Activated CD4-positive, alpha-beta memory T cell treated with anti-CD3 and anti-CD28 coated beads for 36 hours (primary cell): ENCODE data around the gene ST8SIA5. TPM values are rescaled to one million over a fixed set of nuclear protein-coding genes. Genes with fewer than 3 reads are reported as not detected.

Experiments
- CTCF ChIA-PET: fragments of 350-600 bp; sonication (Branson Sonifier 250); formaldehyde crosslinking; loops from one replicate; lab custom pipeline; 2021; ENCODE audit warnings: antibody characterized with exemption, inconsistent platforms; lab: Charles Lee
- POLR2A ChIA-PET: fragments of 350-600 bp; sonication (Branson Sonifier 250); formaldehyde crosslinking; loops from one replicate; lab custom pipeline; 2021; ENCODE audit warnings: antibody characterized with exemption; lab: Charles Lee
- DNase-seq: peaks from one replicate; pipeline ENCODE4 v3.0.0-alpha.2; 2020
- H3K27ac Mint-ChIP-seq: one replicate; pipeline ENCODE4 v1.8.0; 2021; ENCODE audit warnings: mixed read lengths
- H3K27me3 Mint-ChIP-seq: one replicate; pipeline ENCODE4 v1.8.0; 2021; ENCODE audit warnings: mixed read lengths
- H3K36me3 Mint-ChIP-seq: one replicate; pipeline ENCODE4 v1.8.0; 2021; ENCODE audit warnings: mixed read lengths
- H3K4me1 Mint-ChIP-seq: one replicate; pipeline ENCODE4 v1.8.0; 2021; ENCODE audit warnings: low read depth, mixed read lengths
- H3K4me3 Mint-ChIP-seq: one replicate; pipeline ENCODE4 v1.8.0; 2021; ENCODE audit warnings: mild to moderate bottlenecking, mixed read lengths
- H3K9me3 Mint-ChIP-seq: one replicate; pipeline ENCODE4 v1.8.0; 2021; ENCODE audit warnings: mixed read lengths
- intact Hi-C: fragments of 100-400 bp; cut with micrococcal nuclease; formaldehyde crosslinking; loops from one replicate; pipeline ENCODE4 v1.15.1; 2023
- total RNA-seq, 2 experiments: library from RNA; stranded (reverse); gene quantifications; one replicate each; pipeline ENCODE4 v1.2.3, GENCODE V29; 2021

ST8SIA5 gene
- total RNA-seq, 2 experiments from 2014 or later = not detected

DNA sequence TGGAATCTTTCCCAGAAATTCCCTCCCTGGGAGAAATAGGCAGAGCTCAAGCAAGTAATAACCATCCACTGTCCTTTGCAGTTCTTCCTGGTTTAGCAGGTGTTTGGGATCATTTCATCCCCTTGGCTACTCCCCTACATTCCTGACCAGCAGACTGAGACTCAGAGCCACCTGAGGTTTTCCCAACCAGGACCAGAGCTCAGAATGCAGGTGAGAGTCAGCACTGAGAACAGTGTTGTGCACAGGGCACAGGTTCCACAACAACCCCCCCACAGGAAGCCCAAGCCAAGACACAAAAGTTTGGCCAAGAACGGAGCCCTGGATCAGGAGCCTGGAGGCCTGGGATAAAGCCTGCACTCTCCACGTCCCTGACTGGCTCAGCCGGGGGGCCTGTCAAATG lies 78.8 kb downstream of the ST8SIA5 start:
- ChIA-PET CTCF (interaction anchor here (2.8 kb wide), 1 partner anchor 20 kb away, joined by 13 read pairs; the partner anchor contains the start of gene LOXHD1), POLR2A (no interaction called here)
- no peak for DNase-seq
- intact Hi-C loops = loop anchor here (5.0 kb wide), 1 partner anchor 79 kb away; the partner anchor contains the start of gene ST8SIA5
- Mint-ChIP-seq H3K4me3 (no peak overlapping the region), H3K27me3 (peaks cover 2% of the 10 kb centered on the region), H3K27ac (no peak overlapping the region), H3K36me3 (no peaks in the 10 kb centered on the region), H3K4me1 (no peaks in the 10 kb centered on the region), H3K9me3 (no peaks in the 10 kb centered on the region)

DNA sequence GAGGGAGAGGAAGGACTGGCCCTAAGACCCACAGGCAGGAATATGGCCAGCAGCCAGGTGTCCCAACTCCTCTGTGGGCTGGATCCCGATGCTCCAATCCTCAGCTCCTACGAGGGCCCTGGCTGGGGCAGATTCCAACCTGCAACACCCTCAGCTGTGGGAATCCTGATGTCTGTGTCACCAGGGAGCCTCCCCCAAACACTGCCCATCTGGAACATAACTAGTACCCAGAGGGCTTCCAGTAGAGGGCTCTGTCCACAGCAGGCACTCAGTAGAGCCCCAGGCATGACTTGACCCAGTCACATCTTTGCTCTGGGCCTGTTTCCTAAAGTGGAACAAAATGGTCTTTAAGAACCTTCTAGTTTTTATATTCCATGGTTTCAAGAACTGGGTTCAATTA lies 79.2 kb downstream of the ST8SIA5 start:
- POLR2A ChIA-PET = no interaction called here
- Mint-ChIP-seq H3K27me3 (peaks cover 2% of the 10 kb centered on the region), H3K9me3 (no peaks in the 10 kb centered on the region), H3K27ac (no peak overlapping the region), H3K36me3 (no peaks in the 10 kb centered on the region), H3K4me3 (no peak overlapping the region), H3K4me1 (peaks cover 4% of the 10 kb centered on the region)
- CTCF ChIA-PET = interaction anchor here (2.8 kb wide), 1 partner anchor 20 kb away, joined by 13 read pairs; the partner anchor contains the start of gene LOXHD1
- no peak for DNase-seq
- intact Hi-C loops = loop anchor here (5.0 kb wide), 1 partner anchor 80 kb away; the partner anchor contains the start of gene ST8SIA5

DNA sequence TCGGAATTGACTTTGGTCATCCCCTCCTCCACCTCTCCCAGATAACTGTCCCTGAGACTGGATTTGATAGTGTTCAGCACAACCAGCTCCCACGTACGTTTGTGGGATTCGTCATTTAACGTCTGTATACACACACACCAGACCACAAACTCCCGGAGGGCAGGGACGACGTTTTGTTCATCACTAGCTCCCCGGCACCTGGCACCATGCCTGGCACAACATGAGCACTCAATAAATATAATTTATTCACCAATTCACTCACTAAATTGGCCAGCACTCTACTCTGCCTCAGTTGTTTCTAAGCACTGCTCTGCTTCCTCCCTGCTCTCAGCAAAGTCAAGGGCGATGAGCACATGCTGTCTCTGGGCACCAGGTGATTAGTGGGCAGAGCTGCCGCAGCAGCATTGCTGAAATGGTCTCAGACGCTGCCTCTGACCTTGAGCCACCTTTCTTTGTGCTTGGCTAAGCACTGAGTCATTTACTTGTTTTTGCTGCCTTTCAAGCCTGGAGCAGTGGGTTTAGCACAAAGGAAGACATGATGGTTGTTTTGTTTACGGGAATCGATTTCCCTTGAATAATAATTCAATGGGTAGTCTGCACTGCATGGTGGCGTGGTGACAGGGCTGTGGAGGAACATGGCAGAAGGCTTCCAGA lies 80.5 kb downstream of the ST8SIA5 start:
- H3K27ac Mint-ChIP-seq = no peak overlapping the region
- CTCF ChIA-PET = no interaction called here
- no peak overlapping the region for H3K4me3 Mint-ChIP-seq
- no peaks in the 10 kb centered on the region for H3K36me3 Mint-ChIP-seq
- intact Hi-C loops = loop anchor here (5.0 kb wide), 1 partner anchor 81 kb away; the partner anchor contains the start of gene ST8SIA5
- H3K4me1 Mint-ChIP-seq = peaks cover 16% of the 10 kb centered on the region
- no peaks in the 10 kb centered on the region for H3K9me3 Mint-ChIP-seq
- H3K27me3 Mint-ChIP-seq = peaks cover 2% of the 10 kb centered on the region
- no peak for DNase-seq
- POLR2A ChIA-PET = no interaction called here

DNA sequence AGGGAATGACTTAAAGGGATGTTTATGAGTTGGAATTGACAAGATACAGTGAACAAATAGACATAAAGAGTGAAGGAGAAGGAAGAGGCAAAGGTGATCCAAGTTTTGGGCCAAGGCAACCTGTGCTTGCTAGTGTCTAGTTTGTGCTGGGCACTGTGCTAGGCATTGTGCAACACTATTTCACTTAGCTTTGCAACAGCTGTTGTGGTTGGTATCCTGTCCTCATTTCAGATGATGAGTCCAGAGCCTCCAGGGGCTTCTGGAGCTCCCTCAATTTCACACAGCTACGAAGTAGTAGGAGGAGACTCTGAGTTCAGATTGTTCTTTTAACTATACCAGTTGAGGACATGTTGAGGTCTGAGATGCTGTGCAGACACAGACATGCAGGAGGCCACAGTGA lies 81.7 kb downstream of the ST8SIA5 start:
- Mint-ChIP-seq H3K4me1 (peaks cover 16% of the 10 kb centered on the region), H3K9me3 (no peaks in the 10 kb centered on the region), H3K27ac (no peak overlapping the region), H3K27me3 (peaks cover 2% of the 10 kb centered on the region), H3K36me3 (no peaks in the 10 kb centered on the region), H3K4me3 (no peak overlapping the region)
- ChIA-PET POLR2A (no interaction called here), CTCF (interaction anchor here (2.1 kb wide), 1 partner anchor 17 kb away, joined by 6 read pairs; no protein-coding TSS in a partner anchor)
- intact Hi-C loops = loop anchor here (5.0 kb wide), 1 partner anchor 82 kb away; the partner anchor contains the start of gene ST8SIA5
- no peak for DNase-seq

DNA sequence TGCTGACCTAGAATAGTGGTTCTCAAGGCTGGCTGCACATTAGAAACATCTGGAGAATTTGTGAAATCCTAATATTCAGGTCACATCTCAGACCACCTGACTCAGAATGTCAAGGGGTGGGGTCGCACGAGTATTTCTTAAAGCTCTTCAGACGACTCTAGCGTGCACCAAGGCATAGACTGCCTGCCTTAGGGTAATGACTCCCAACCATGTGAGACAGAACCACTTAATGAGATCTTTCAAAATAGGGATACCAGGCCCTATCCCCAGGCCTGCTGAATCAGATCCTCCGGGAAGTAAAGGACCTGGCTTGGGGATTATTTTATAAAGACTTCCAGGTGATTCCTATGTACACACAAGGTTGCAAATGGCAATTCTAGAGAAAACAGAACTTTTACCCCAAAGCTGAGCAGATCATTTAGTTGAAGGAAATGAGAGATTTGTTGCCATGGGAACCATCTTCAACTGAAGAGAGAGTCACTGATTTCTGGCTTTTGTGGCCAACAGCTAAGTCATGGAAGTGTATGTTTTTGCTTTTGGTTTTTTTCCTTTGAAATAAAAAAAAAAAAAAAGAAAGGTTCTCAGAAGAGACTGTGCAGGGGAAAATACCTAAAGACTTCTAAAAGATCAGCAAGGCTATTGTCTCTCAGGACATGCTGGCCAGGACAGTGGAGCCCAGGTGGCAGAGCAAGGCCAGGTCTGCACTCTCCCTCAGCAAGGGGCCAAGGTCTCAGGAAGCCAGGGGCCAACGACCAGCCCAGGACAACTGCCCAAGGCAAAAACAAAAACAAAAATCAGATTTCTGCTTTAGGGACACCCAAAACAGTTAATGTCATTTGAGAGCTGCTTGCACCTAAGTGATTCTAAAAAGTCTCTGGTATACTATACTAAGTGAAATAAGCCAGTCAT lies 84.5 kb downstream of the ST8SIA5 start:
- H3K36me3 Mint-ChIP-seq = no peaks in the 10 kb centered on the region
- H3K27ac Mint-ChIP-seq = no peak overlapping the region
- POLR2A ChIA-PET = no interaction called here
- H3K4me1 Mint-ChIP-seq = peaks cover 16% of the 10 kb centered on the region
- H3K9me3 Mint-ChIP-seq = no peaks in the 10 kb centered on the region
- CTCF ChIA-PET = interaction anchor here (1.3 kb wide), 1 partner anchor 499 kb away, joined by 4 read pairs; a partner anchor contains a TSS
- peaks cover 2% of the 10 kb centered on the region for H3K27me3 Mint-ChIP-seq
- no peak overlapping the region for H3K4me3 Mint-ChIP-seq
- no peak for DNase-seq
- intact Hi-C loops = no loop called here

DNA sequence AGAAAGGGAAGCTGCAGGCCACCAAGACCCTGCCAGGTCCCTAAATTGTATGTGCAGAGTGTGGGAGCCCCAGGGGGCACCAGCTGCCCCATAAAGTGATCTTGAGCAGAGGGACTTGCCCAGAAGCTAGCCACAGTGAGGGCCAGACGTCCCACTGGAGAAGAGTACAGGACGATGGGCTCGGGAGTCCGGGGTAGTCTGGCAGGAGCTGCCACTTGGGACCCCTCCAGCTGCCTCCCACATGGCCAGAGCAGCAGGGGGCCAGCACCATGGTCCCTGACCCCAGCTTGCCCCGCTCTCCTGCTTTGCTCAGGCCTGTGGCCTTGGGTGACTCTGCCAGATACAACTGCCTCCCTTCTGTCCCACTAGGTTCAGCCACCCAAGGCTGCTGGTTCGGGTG lies 88.2 kb downstream of the ST8SIA5 start:
- DNase-seq = no peak
- ChIA-PET POLR2A (interaction anchor here (0.6 kb wide), 1 partner anchor 12 kb away, joined by 5 read pairs; no protein-coding TSS in a partner anchor), CTCF (interaction anchor here (1.0 kb wide), 1 partner anchor 10 kb away, joined by 7 read pairs; no protein-coding TSS in a partner anchor)
- Mint-ChIP-seq H3K4me1 (peaks cover 16% of the 10 kb centered on the region), H3K36me3 (no peaks in the 10 kb centered on the region), H3K4me3 (no peak overlapping the region), H3K9me3 (no peaks in the 10 kb centered on the region), H3K27ac (no peak overlapping the region), H3K27me3 (no peaks in the 10 kb centered on the region)
- intact Hi-C loops = no loop called here

DNA sequence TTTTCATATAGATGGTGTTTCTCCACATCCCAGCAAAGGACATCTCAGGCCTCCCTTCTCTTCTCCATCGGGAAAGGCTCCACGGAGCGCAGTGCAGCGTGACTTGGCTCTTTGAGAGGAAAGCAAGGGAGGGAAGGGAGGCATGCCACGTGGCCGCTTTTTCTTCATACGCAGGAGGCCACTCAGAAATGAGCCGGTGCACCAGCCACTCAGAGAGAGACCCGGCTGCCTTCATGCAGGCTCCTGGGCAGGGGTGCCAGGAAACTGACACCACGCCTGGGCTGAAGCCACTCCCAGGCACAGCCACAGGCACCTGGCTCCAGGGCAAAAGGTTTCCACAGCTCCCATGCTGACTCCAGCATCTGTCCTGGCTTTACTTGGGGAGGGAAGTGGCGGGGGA lies 88.7 kb downstream of the ST8SIA5 start:
- intact Hi-C loops = no loop called here
- ChIA-PET POLR2A (no interaction called here), CTCF (interaction anchor here (1.0 kb wide), 1 partner anchor 10 kb away, joined by 7 read pairs; no protein-coding TSS in a partner anchor)
- Mint-ChIP-seq H3K4me1 (peaks cover 16% of the 10 kb centered on the region), H3K36me3 (no peaks in the 10 kb centered on the region), H3K27ac (no peak overlapping the region), H3K9me3 (no peaks in the 10 kb centered on the region), H3K4me3 (no peak overlapping the region), H3K27me3 (no peaks in the 10 kb centered on the region)
- no peak for DNase-seq

DNA sequence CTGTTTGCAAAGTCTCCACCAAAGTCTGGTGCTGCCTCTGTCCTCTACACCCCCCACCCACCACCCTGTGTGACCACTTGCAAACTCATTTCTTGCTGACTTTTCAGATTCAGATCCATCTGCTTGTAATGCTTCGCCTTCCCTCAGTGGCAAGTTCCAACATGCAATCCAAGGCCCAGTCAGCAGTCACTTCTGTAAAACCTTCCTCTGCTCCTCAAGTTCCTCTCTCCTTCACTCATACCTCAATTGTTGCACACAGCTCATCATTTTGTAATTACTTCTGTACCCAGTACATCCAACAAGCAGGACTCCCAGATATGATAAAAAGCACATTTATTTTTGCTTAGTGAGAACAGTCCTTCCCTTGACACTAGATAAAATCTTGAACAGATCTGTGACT lies 93.3 kb downstream of the ST8SIA5 start:
- H3K4me3 Mint-ChIP-seq = no peak overlapping the region
- CTCF ChIA-PET = interaction anchor here (8.0 kb wide), 1 partner anchor 491 kb away, joined by 98 read pairs; a partner anchor contains a TSS

DNA sequence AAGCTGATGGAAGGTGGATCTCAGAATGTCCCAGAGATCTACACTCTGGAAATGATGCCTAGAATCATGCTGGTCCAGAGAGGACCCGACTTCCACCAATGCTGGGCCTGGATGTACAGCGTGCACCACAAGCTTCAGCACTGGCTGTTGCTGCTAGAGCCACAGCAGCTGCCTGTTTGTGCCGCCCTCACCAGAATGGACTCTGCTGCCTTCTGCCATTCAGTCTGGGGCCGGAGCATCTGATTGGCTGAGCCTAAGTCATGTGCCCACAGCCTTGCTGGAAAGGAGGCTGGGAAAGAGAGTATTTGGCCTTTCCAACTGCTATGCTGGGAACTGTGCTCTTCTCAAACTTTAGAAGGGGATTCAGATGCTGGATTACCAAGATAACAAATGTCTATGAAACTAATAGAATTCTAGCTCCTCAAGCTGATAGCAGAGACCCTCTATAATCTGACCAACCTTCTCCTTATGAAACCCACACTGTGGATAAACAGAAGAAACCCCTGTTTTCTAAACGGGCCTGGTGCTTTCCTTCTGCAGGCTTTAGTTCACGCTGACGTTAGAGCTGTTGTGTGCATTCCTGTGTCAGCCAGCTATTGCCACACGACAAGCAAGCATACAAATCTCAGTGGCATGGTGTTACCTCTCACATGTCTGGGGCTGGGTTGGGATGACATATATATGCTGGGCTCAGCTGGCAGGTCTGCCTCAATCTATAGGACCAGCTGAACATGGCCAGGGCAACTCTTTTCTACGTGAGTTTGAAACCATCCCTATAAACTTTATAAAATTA lies 95.7 kb downstream of the ST8SIA5 start:
- no peak overlapping the region for H3K4me3 Mint-ChIP-seq
- no peaks in the 10 kb centered on the region for H3K27me3 Mint-ChIP-seq
- no peaks in the 10 kb centered on the region for H3K36me3 Mint-ChIP-seq
- no peak overlapping the region for H3K27ac Mint-ChIP-seq
- intact Hi-C loops = no loop called here
- no peaks in the 10 kb centered on the region for H3K4me1 Mint-ChIP-seq
- ChIA-PET CTCF (interaction anchor here (1.0 to 9.2 kb wide), 4 partner anchors 10 to 511 kb away, joined by 5 to 135 read pairs (median 113); a partner anchor contains a TSS), POLR2A (no interaction called here)
- no peak for DNase-seq
- H3K9me3 Mint-ChIP-seq = no peaks in the 10 kb centered on the region

More for the DNA sequence above, 93.3 kb downstream of the ST8SIA5 start:
- H3K9me3 Mint-ChIP-seq = no peaks in the 10 kb centered on the region
- intact Hi-C loops = no loop called here
- no peaks in the 10 kb centered on the region for H3K36me3 Mint-ChIP-seq
- H3K27me3 Mint-ChIP-seq = no peaks in the 10 kb centered on the region
- no peak for DNase-seq
- POLR2A ChIA-PET = no interaction called here
- no peak overlapping the region for H3K27ac Mint-ChIP-seq
- H3K4me1 Mint-ChIP-seq = no peaks in the 10 kb centered on the region

DNA sequence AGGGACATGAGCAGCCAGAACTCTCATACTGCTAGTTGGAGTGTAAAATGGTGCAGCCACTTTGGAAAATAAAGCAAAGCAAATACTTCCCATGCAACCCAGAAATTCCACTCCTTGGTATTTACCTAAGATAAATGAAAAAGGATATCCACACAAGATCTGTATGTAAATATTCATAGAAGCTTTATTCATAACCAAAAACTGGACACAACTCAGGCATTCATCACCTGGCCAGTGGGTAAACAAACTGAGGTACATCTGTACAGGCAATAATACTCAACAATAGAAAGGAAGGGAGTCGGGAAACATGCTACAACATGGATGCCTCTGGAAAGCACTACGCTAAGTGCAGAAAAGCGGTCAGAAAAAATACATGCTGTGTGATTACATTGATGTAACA lies 97.4 kb downstream of the ST8SIA5 start:
- Mint-ChIP-seq H3K36me3 (no peaks in the 10 kb centered on the region), H3K27me3 (no peaks in the 10 kb centered on the region), H3K4me3 (no peak overlapping the region), H3K4me1 (no peaks in the 10 kb centered on the region), H3K27ac (no peak overlapping the region), H3K9me3 (no peaks in the 10 kb centered on the region)
- intact Hi-C loops = loop anchor here (5.0 kb wide), 1 partner anchor 102 kb away; no protein-coding TSS in a partner anchor
- ChIA-PET POLR2A (no interaction called here), CTCF (interaction anchor here (2.3 to 9.2 kb wide), 4 partner anchors 11 to 510 kb away, joined by 21 to 135 read pairs (median 113); a partner anchor contains a TSS)
- DNase-seq = no peak
